Common myeloid progenitor, CD34-positive (primary cell): ENCODE results near the gene MED9. TPM values are rescaled to one million over a fixed set of nuclear protein-coding genes. Genes with fewer than 3 reads are reported as not detected.
"Not testable (repeated sequence)": the region's sequence is repeated elsewhere in the genome, so short reads cannot be mapped to it uniquely, and the experiment has no call there.

Experiments
- CTCF ChIA-PET: fragments of 350-600 bp; sonication (Branson Sonifier 250); formaldehyde crosslinking; loops from one replicate; lab custom pipeline; 2021; ENCODE audit warnings: antibody characterized with exemption; lab: Charles Lee
- POLR2A ChIA-PET: fragments of 350-600 bp; sonication (Branson Sonifier 250); formaldehyde crosslinking; loops from one replicate; lab custom pipeline; 2021; ENCODE audit warnings: antibody characterized with exemption; lab: Charles Lee
- DNase-seq, 3 donors: peaks; one replicate each; pipeline versions ENCODE4 v3.0.0 to v3.0.0-alpha.2; 2013
- H3K27ac ChIP-seq, 2 experiments: 1 replicate in 1 of 2; 2 replicates in 1 of 2; pipeline ENCODE4 v1.7.0; 2013; ENCODE audit warnings: inconsistent platforms in 2 of 2, low read length in 2 of 2, mild to moderate bottlenecking in 2 of 2, low read depth in 1 of 2, moderate library complexity in 1 of 2; ENCODE audit not compliant: severe bottlenecking in 2 of 2, insufficient read depth in 1 of 2, poor library complexity in 1 of 2
- H3K27me3 ChIP-seq, 5 experiments: replicated peaks in 2 of 5; 1 replicate in 3 of 5; 2 replicates in 2 of 5; pipeline versions ENCODE4 v1.6.1 to v1.7.0; 2013; ENCODE audit warnings: low read length in 4 of 5, mild to moderate bottlenecking in 2 of 5, moderate library complexity in 2 of 5, inconsistent platforms in 1 of 5; ENCODE audit not compliant: insufficient read depth in 5 of 5, control insufficient read depth in 4 of 5
- H3K36me3 ChIP-seq, 4 experiments: 1 replicate in 2 of 4; 2 replicates in 2 of 4; pipeline versions ENCODE4 v1.6.1 to v1.7.0; 2013; ENCODE audit warnings: low read length in 3 of 4, control low read depth in 1 of 4, mild to moderate bottlenecking in 1 of 4; ENCODE audit not compliant: control insufficient read depth in 4 of 4, insufficient read depth in 4 of 4
- H3K4me1 ChIP-seq, 4 experiments: 1 replicate in 3 of 4; 2 replicates in 1 of 4; pipeline versions ENCODE4 v1.6.1 to v1.7.1; 2013; ENCODE audit warnings: low read length in 3 of 4, mild to moderate bottlenecking in 3 of 4, control low read depth in 1 of 4, inconsistent platforms in 1 of 4, moderate library complexity in 1 of 4; ENCODE audit not compliant: control insufficient read depth in 4 of 4, insufficient read depth in 4 of 4; ENCODE audit errors: control extremely low read depth in 1 of 4
- H3K4me3 ChIP-seq, 7 experiments: 1 replicate in 4 of 7; 2 replicates in 3 of 7; pipeline versions ENCODE4 v1.5.1 to v1.7.0; 2013; ENCODE audit warnings: mild to moderate bottlenecking in 7 of 7, low read length in 6 of 7, moderate library complexity in 6 of 7, inconsistent platforms in 2 of 7, low read depth in 2 of 7, control low read depth in 1 of 7; ENCODE audit not compliant: insufficient read depth in 4 of 7, control insufficient read depth in 1 of 7; ENCODE audit errors: extremely low read depth in 1 of 7
- H3K9me3 ChIP-seq, 5 experiments: 1 replicate in 4 of 5; 2 replicates in 1 of 5; pipeline versions ENCODE4 v1.6.1 to v1.7.1; 2013; ENCODE audit warnings: low read length in 4 of 5, mild to moderate bottlenecking in 2 of 5, inconsistent platforms in 1 of 5, low read depth in 1 of 5, moderate library complexity in 1 of 5; ENCODE audit not compliant: control insufficient read depth in 4 of 5, insufficient read depth in 2 of 5; ENCODE audit errors: control extremely low read depth in 1 of 5
- WGBS: methylation state at CpG from one replicate; pipeline ENCODE4 v1.1.5; 2013; ENCODE audit not compliant: insufficient coverage; 5-methylcytosine and 5-hydroxymethylcytosine counted together
- polyA plus RNA-seq: library from polyadenylated mRNA; unstranded; fragments of 120-200 nt; gene quantifications from one replicate; pipeline ENCODE4 v1.2.1, GENCODE V29; 2013

MED9 gene
- 9.3 TPM for polyA plus RNA-seq

DNA sequence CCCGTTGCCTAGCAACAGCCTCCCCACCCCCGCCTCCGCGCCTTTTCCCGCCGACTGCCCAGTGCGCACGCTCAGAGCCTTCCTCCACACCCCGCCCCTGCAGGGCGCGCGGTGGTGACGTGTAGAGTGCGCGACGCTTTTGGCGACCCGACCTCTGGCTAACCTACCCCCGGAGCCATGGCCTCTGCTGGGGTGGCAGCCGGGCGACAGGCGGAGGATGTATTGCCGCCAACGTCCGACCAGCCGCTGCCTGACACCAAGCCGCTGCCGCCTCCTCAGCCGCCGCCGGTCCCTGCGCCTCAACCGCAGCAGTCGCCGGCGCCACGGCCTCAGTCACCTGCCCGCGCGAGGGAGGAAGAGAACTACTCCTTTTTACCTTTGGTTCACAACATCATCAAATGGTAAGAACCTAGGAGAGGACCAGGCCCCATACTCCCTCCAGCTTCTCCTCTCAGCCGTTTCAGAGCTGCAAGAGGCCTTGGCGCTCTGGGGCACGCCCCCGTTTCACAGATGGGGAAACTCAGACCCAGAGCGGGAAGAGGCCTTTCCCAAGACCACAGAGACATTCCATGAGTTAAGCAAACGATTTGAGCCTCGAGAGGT, at the start of gene MED9:
TSS of gene MED9 (plus strand) at position 136 of the 603 bp plus-strand sequence. CDS start at position 178, 42 bp downstream.
- peak; percentile 93 to 96 (median 95) for DNase-seq
- peak within 1 kb of the TSS; percentile 87 to 99 (median 95) for H3K4me3 ChIP-seq
- H3K4me1 ChIP-seq: peaks cover 16 to 33% (median 24%) of the 10 kb centered on the region in 4 experiments
- ChIA-PET POLR2A (no interaction called here), CTCF (no interaction called here)
- peaks cover 0 to 15% (median 6%) of the 10 kb centered on the region in 4 experiments for H3K36me3 ChIP-seq
- WGBS: 0% methylated on average over 39 of the region's 47 CpGs
- H3K9me3 ChIP-seq: no peaks in the 10 kb centered on the region
- H3K27me3 ChIP-seq: no peaks in the 10 kb centered on the region
- peak within 1 kb of the TSS; percentile 84 to 94 for H3K27ac ChIP-seq

DNA sequence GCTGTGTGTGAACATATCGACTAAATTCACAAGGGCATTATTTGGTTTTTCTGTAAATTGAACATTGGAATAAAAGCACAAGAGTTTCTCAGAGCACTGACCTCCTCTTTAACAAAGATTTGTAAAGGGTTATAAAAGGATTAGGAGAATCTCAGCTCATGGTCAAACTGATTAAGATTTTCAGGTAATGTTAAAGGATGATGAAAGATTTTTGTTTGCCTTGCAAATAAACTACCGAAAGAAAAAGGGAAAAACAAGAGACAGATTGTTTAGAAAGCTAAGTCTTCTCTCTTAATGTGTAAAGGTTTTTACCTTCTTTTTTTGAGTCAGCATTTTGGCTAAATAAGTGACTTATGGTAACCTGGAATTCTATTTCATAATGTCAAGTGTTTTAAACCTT, 47.6 kb upstream of the MED9 start:
- H3K27me3 ChIP-seq: no peaks in the 10 kb centered on the region
- ChIA-PET POLR2A (no interaction called here), CTCF (interaction anchor here (1.3 to 1.6 kb wide), 2 partner anchors 8 to 38 kb away, joined by 3 read pairs; no protein-coding TSS in a partner anchor)
- peaks cover 0 to 16% (median 13%) of the 10 kb centered on the region in 5 experiments for H3K9me3 ChIP-seq
- DNase-seq: no peak
- no peaks in the 10 kb centered on the region for H3K36me3 ChIP-seq
- H3K4me1 ChIP-seq: peaks cover 0 to 17% (median 13%) of the 10 kb centered on the region in 4 experiments
- H3K4me3 ChIP-seq: no peak overlapping the region
- 100% methylated on average over 1 of the region's 2 CpGs for WGBS
- H3K27ac ChIP-seq: no peak overlapping the region

GRCh38 chr17:17430924-17431323, 45.9 kb upstream of the MED9 start:
- POLR2A ChIA-PET, H3K36me3 ChIP-seq, CTCF ChIA-PET, H3K27ac ChIP-seq, H3K27me3 ChIP-seq, DNase-seq, H3K4me3 ChIP-seq, H3K9me3 ChIP-seq: not testable (repeated sequence)
- no CpG with 5 or more reads among the region's 4 CpGs for WGBS
- H3K4me1 ChIP-seq: peaks cover 0 to 16% (median 10%) of the 10 kb centered on the region in 4 experiments

DNA sequence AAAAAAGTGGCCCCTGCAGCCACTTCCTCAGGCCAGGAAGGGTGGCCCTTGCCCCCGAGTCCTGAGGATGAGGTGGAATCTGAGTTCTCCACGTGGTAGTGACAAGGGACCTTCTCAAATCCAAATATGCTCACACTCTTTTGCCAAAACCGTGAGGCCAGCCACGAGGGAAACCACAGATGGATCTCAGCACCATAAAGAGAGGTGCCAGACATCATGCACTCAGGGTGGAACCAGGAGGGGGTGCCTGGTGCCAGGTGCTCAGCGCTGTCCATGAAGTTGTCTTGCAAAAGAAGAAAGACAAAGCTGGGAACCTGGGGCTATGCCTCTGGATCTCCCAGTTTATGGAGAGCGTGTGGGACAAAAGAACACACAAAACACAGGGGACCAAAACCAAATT, 45.2 kb upstream of the MED9 start:
- POLR2A ChIA-PET: no interaction called here
- no peak overlapping the region for H3K4me3 ChIP-seq
- H3K36me3 ChIP-seq: no peaks in the 10 kb centered on the region
- 60% methylated on average over 4 of the region's 6 CpGs for WGBS
- no peaks in the 10 kb centered on the region for H3K27me3 ChIP-seq
- CTCF ChIA-PET: interaction anchor here (1.4 kb wide), 1 partner anchor 65 kb away, joined by 3 read pairs; no protein-coding TSS in a partner anchor
- H3K9me3 ChIP-seq: peaks cover 0 to 4% (median 0%) of the 10 kb centered on the region in 5 experiments
- H3K4me1 ChIP-seq: peaks cover 0 to 16% (median 3%) of the 10 kb centered on the region in 4 experiments
- no peak for DNase-seq
- no peak overlapping the region for H3K27ac ChIP-seq

DNA sequence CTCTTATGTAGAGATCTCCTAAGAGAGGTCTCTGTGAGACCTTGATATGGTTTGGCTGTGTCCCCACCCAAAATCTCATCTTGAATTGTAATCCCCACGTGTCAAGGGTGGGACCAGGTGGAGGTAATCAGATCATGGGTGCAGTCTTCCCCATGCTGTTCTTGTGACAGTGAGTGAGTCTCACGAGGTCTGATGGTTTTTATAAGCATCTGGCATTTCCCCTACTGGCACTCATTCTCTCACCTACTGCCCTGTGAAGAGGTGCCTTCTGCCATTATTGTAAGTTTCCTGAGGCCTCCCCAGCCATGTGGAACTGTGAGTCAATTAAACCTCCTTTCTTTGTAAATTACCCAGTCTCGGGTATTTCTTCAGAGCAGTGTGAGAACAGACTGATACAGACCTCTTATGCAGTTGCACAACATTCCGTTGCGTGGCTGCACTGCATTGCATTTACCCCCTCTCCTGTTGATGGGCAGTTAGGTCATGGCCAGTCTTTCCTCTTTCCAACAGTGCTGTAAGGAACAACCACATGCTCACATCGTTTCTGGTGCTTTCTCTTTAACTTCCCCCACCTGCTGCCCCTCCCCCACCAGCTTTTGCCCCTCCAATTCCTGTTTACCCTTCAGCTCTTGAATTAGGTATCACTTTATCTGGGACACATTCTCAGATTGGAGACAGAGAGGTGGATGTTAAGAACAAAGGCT, 43.6 kb upstream of the MED9 start:
- ChIA-PET CTCF (interaction anchor here (0.9 to 1.4 kb wide), 4 partner anchors 29 to 64 kb away, joined by 3 to 4 read pairs (median 3); no protein-coding TSS in a partner anchor), POLR2A (interaction anchor here (0.7 kb wide), 1 partner anchor 33 kb away, joined by 4 read pairs; no protein-coding TSS in a partner anchor)
- peaks cover 0 to 4% (median 0%) of the 10 kb centered on the region in 5 experiments for H3K9me3 ChIP-seq
- no peak overlapping the region for H3K4me3 ChIP-seq
- no peaks in the 10 kb centered on the region for H3K27me3 ChIP-seq
- peaks cover 0 to 16% (median 2%) of the 10 kb centered on the region in 4 experiments for H3K4me1 ChIP-seq
- no peak overlapping the region for H3K27ac ChIP-seq
- WGBS: 85% methylated on average over 6 of the region's 6 CpGs
- H3K36me3 ChIP-seq: no peaks in the 10 kb centered on the region
- peak in 2 of 3 donors; percentile 39 to 43 for DNase-seq

DNA sequence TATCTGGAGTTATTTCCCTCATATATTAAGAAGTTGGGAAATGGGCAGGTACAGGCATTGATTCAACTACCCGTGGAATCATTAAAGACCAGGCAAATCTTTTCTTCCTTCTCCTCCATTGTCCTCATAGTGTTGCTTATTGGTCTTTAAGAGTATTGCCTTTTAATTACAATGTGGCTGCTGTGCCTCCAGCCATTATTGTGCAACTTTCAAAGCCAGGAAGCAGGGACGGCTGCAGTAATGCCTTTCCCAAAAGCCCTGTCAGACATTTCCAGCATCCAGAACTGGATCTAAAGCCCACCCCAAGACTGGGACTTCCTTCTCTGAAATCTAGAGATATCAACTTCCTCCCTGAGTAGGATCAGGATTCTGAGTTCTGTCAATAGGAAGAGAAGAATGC, 42.3 kb upstream of the MED9 start:
- WGBS: 40% methylated on average over 1 of the region's 2 CpGs
- CTCF ChIA-PET: no interaction called here
- Histone ChIP-seq H3K4me3 (no peak overlapping the region), H3K4me1 (peaks cover 0 to 16% (median 2%) of the 10 kb centered on the region in 4 experiments), H3K9me3 (peaks cover 0 to 4% (median 0%) of the 10 kb centered on the region in 5 experiments), H3K27ac (no peak overlapping the region), H3K36me3 (no peaks in the 10 kb centered on the region), H3K27me3 (no peaks in the 10 kb centered on the region)
- DNase-seq: no peak
- POLR2A ChIA-PET: no interaction called here
